ENCODE results near the gene NOCT. TPM values are rescaled to one million over a fixed set of nuclear protein-coding genes. Genes with fewer than 3 reads are reported as not detected.
"Not testable (repeated sequence)": the region's sequence is repeated elsewhere in the genome, so short reads cannot be mapped to it uniquely, and the experiment has no call there.

NOCT gene
- total and polyA plus RNA-seq, 7 donors = 3.9 to 21.8 (median 11.4) TPM

GRCh38 chr4:139027776-139028175 lies 12.2 kb downstream of the NOCT start:
- Histone ChIP-seq H3K4me1 (peaks cover 28% of the 10 kb centered on the region), H3K36me3 (ENCODE audit: insufficient read depth in 1 of 2, low read depth in 1 of 2) (peaks cover 0 to 4% of the 10 kb centered on the region in 2 donors), H3K27me3 (ENCODE audit: insufficient read depth in 3 of 3, low read length in 2 of 3) (no peaks in the 10 kb centered on the region), H3K4me3 (peak overlapping the region; percentile 21), H3K27ac (peak overlapping the region; percentile 88), H3K9me3 (no peaks in the 10 kb centered on the region)
- intact Hi-C loops (cut with DNase I) = no loop called here
- no peak for TF ChIP-seq CTCF (IDR thresholded peaks at IDR 0.05)
- 45 to 54% (median 52%) methylated on average over 5 of the region's 5 CpGs for WGBS, 3 donors
- ATAC-seq = peak; percentile 43 to 69 (median 60)
- DNase-seq = no peak

- H3K36me3 ChIP-seq (ENCODE audit: insufficient read depth in 1 of 2, low read depth in 1 of 2) = peaks cover 0 to 5% of the 10 kb centered on the region in 2 donors
- no peaks in the 10 kb centered on the region for H3K9me3 ChIP-seq
- WGBS, 3 donors = 22 to 49% (median 38%) methylated on average over 11 of the region's 11 CpGs
- H3K4me3 ChIP-seq = peak overlapping the region; percentile 21
- TF ChIP-seq CTCF (IDR thresholded peaks at IDR 0.05) = no peak
- intact Hi-C loops (cut with DNase I) = no loop called here
- ATAC-seq = peak; percentile 90 to 95 (median 93)
- peak overlapping the region; percentile 88 for H3K27ac ChIP-seq
- H3K4me1 ChIP-seq = peaks cover 28% of the 10 kb centered on the region
- H3K27me3 ChIP-seq (ENCODE audit: insufficient read depth in 3 of 3, low read length in 2 of 3) = no peaks in the 10 kb centered on the region
- DNase-seq = peak; percentile 72 to 92
Measured at GRCh38 chr4:139028191-139028661, 12.6 kb downstream of the NOCT start.

- H3K36me3 ChIP-seq (ENCODE audit: insufficient read depth in 1 of 2, low read depth in 1 of 2); DNase-seq; H3K27me3 ChIP-seq (ENCODE audit: insufficient read depth in 3 of 3, low read length in 2 of 3); H3K4me3 ChIP-seq; ATAC-seq; H3K9me3 ChIP-seq: not testable (repeated sequence)
- WGBS, 3 donors = 44 to 68% (median 45%) methylated on average over 6 of the region's 6 CpGs
- H3K27ac ChIP-seq = peak overlapping the region; percentile 88
- intact Hi-C loops (cut with DNase I) = loop anchor here (2.0 to 10.0 kb wide), 6 partner anchors 52 to 505 kb away; partner anchors contain the start of gene ELF2 (in 1 of the 2)
- peaks cover 28% of the 10 kb centered on the region for H3K4me1 ChIP-seq
Measured at GRCh38 chr4:139029866-139030363, 14.3 kb downstream of the NOCT start.

- TF ChIP-seq CTCF (IDR thresholded peaks at IDR 0.05) = peak; percentile 84
- ATAC-seq (peak in 3 of 4 donors; percentile 47 to 65 (median 51)), DNase-seq (peak; percentile 51 to 66)
- Histone ChIP-seq H3K9me3 (no peaks in the 10 kb centered on the region), H3K4me1 (peaks cover 28% of the 10 kb centered on the region), H3K4me3 (no peak overlapping the region), H3K36me3 (ENCODE audit: insufficient read depth in 1 of 2, low read depth in 1 of 2) (peaks cover 0 to 5% of the 10 kb centered on the region in 2 donors), H3K27me3 (ENCODE audit: insufficient read depth in 3 of 3, low read length in 2 of 3) (no peaks in the 10 kb centered on the region), H3K27ac (peak overlapping the region; percentile 88)
- WGBS, 3 donors = 35 to 48% (median 37%) methylated on average over 14 of the region's 14 CpGs
- intact Hi-C loops (cut with DNase I) = loop anchor here (2.0 to 10.0 kb wide), 6 partner anchors 52 to 504 kb away; partner anchors contain the start of gene ELF2 (in 1 of the 2)
Measured at GRCh38 chr4:139030614-139031235, 15.1 kb downstream of the NOCT start.

- ATAC-seq = peak; percentile 15 to 25 (median 24)
- peaks cover 0 to 19% of the 10 kb centered on the region in 2 donors for H3K36me3 ChIP-seq (ENCODE audit: insufficient read depth in 1 of 2, low read depth in 1 of 2)
- H3K9me3 ChIP-seq = no peaks in the 10 kb centered on the region
- no peak for DNase-seq
- no peak for TF ChIP-seq CTCF (IDR thresholded peaks at IDR 0.05)
- no peaks in the 10 kb centered on the region for H3K27me3 ChIP-seq (ENCODE audit: insufficient read depth in 3 of 3, low read length in 2 of 3)
- intact Hi-C loops (cut with DNase I) = loop anchor here (5.0 to 10.0 kb wide), 4 partner anchors 37 to 499 kb away; partner anchors contain the start of gene ELF2 (in 1 of the 2)
- peaks cover 10% of the 10 kb centered on the region for H3K4me1 ChIP-seq
- no peak overlapping the region for H3K4me3 ChIP-seq
- 35 to 50% (median 35%) methylated on average over 5 of the region's 5 CpGs for WGBS, 3 donors
- H3K27ac ChIP-seq = peak overlapping the region; percentile 0
Measured at GRCh38 chr4:139035650-139036049, 20.1 kb downstream of the NOCT start.
